MCF 10A (cell line): Measurements from ENCODE around the gene RIMS4. TPM values are rescaled to one million over a fixed set of nuclear protein-coding genes. Genes with fewer than 3 reads are reported as not detected.

ENCODE experiments used
- BruUV-seq: library from RNA; stranded (reverse); fragments of 400-500 nt; replicated peaks from 2 replicates; lab custom pipeline; 2021; lab: Mats Ljungman, UMichigan
- CTCF ChIA-PET: fragments of 300-600 bp; sonication (Branson Sonifier 250); formaldehyde crosslinking; extraction: SDS; loops from one replicate; lab custom pipeline; 2021; ENCODE audit warnings: antibody characterized with exemption, inconsistent platforms; lab: Yijun Ruan, JAX
- POLR2A ChIA-PET: fragments of 300-600, 350-650 bp; sonication (Branson Sonifier 250); formaldehyde crosslinking; extraction: SDS; loops from one replicate; lab custom pipeline; 2020; ENCODE audit warnings: antibody characterized with exemption, inconsistent platforms; lab: Yijun Ruan, JAX
- DNase-seq: peaks from one replicate; pipeline ENCODE4 v3.0.0-alpha.2; 2018; ENCODE audit not compliant: unreplicated experiment
- H3K27ac Mint-ChIP-seq: one replicate; pipeline ENCODE4 v1.8.0; 2022; ENCODE audit warnings: mild to moderate bottlenecking, low read depth, mixed read lengths; ENCODE audit not compliant: unreplicated experiment
- H3K27me3 Mint-ChIP-seq: one replicate; pipeline ENCODE4 v1.8.0; 2022; ENCODE audit warnings: mixed read lengths; ENCODE audit not compliant: insufficient read depth, unreplicated experiment
- H3K36me3 Mint-ChIP-seq: one replicate; pipeline ENCODE4 v1.8.0; 2022; ENCODE audit warnings: mild to moderate bottlenecking, moderate library complexity, mixed read lengths; ENCODE audit not compliant: insufficient read depth, unreplicated experiment
- H3K4me1 Mint-ChIP-seq: one replicate; pipeline ENCODE4 v1.8.0; 2022; ENCODE audit warnings: mixed read lengths; ENCODE audit not compliant: insufficient read depth, unreplicated experiment
- H3K4me3 Mint-ChIP-seq: one replicate; pipeline ENCODE4 v1.8.0; 2022; ENCODE audit warnings: mild to moderate bottlenecking, moderate library complexity, mixed read lengths; ENCODE audit not compliant: unreplicated experiment
- H3K9me3 Mint-ChIP-seq: one replicate; pipeline ENCODE4 v1.8.0; 2022; ENCODE audit warnings: mixed read lengths; ENCODE audit not compliant: unreplicated experiment
- intact Hi-C: fragments of 100-400 bp; cut with micrococcal nuclease; formaldehyde crosslinking; loops from 2 replicates; pipeline ENCODE4 v1.14.1; 2022
- total RNA-seq: library from RNA; stranded (reverse); gene quantifications from 2 replicates; pipeline ENCODE4 v1.2.3, GENCODE V29; 2022
- TF ChIP-seq, protein P1 (sequence below): fragments of 200-600 bp; IDR thresholded peaks from one replicate; pipeline ENCODE4 v1.8.0; 2022; ENCODE audit warnings: antibody characterized with exemption, mild to moderate bottlenecking; ENCODE audit not compliant: unreplicated experiment

RIMS4 gene
- total RNA-seq, 1 experiment from 2014 or later = not detected

DNA sequence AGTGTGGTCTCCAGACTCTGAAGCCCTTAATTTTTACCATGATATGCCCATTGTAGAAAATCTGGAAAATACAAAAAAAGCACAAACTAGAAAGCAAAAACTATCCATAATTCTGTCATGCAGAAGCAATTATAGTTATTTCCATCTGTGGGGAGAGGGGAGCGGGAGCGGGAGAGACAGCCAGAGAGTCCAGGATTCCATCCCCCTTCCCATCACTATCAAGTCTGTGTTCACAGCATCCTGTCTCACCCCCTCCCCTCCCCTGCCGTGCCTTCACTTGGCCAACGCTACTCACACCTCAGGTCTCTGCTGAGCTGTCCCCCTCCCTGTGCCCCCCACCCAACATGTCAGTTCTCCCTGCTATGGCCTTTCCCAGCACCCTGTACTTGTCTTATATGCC is 14.5 kb downstream of the RIMS4 start:
- Mint-ChIP-seq H3K4me1 (no peaks in the 10 kb centered on the region), H3K36me3 (no peaks in the 10 kb centered on the region), H3K9me3 (no peaks in the 10 kb centered on the region), H3K27ac (no peak overlapping the region), H3K27me3 (peaks cover 17% of the 10 kb centered on the region), H3K4me3 (no peak overlapping the region)
- TF ChIP-seq, protein P1, sequence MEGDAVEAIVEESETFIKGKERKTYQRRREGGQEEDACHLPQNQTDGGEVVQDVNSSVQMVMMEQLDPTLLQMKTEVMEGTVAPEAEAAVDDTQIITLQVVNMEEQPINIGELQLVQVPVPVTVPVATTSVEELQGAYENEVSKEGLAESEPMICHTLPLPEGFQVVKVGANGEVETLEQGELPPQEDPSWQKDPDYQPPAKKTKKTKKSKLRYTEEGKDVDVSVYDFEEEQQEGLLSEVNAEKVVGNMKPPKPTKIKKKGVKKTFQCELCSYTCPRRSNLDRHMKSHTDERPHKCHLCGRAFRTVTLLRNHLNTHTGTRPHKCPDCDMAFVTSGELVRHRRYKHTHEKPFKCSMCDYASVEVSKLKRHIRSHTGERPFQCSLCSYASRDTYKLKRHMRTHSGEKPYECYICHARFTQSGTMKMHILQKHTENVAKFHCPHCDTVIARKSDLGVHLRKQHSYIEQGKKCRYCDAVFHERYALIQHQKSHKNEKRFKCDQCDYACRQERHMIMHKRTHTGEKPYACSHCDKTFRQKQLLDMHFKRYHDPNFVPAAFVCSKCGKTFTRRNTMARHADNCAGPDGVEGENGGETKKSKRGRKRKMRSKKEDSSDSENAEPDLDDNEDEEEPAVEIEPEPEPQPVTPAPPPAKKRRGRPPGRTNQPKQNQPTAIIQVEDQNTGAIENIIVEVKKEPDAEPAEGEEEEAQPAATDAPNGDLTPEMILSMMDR = no peak
- ChIA-PET POLR2A (interaction anchor here (0.7 kb wide), 1 partner anchor 211 kb away, joined by 3 read pairs; no protein-coding TSS in a partner anchor), CTCF (interaction anchor here (0.6 kb wide), 1 partner anchor 627 kb away, joined by 3 read pairs; no protein-coding TSS in a partner anchor)
- intact Hi-C loops = no loop called here
- DNase-seq = no peak
- no TSS peak for BruUV-seq

DNA sequence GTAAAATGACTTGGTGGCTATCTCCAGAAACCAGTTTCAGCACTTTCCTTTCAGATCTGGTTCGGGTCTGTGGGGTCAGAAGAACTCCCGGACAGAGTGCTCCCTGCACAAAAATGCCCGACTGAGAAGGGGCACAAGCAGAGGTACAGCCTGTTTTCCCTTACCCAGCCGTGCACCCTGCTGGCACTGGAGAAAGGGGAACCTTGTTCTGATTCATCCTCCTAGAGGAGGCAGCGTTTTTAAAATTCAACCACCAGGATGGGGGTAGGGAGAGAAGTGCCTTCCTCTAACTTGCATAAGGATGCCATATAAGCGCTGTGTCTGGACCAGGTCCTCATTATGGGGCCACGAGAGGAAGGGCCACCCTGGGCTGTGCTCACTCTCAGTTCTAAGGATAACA is 17.6 kb downstream of the RIMS4 start:
- intact Hi-C loops = no loop called here
- DNase-seq = no peak
- TF ChIP-seq, protein P1 = no peak
- Mint-ChIP-seq H3K36me3 (no peaks in the 10 kb centered on the region), H3K4me3 (no peak overlapping the region), H3K4me1 (no peaks in the 10 kb centered on the region), H3K27me3 (peaks cover 28% of the 10 kb centered on the region), H3K9me3 (no peaks in the 10 kb centered on the region), H3K27ac (no peak overlapping the region)
- POLR2A ChIA-PET = interaction anchor here (1.5 kb wide), 1 partner anchor 12 kb away, joined by 3 read pairs; no protein-coding TSS in a partner anchor
- CTCF ChIA-PET = interaction anchor here (0.6 to 0.9 kb wide), 2 partner anchors 16 to 76 kb away, joined by 3 read pairs; no protein-coding TSS in a partner anchor
- BruUV-seq = no TSS peak

DNA sequence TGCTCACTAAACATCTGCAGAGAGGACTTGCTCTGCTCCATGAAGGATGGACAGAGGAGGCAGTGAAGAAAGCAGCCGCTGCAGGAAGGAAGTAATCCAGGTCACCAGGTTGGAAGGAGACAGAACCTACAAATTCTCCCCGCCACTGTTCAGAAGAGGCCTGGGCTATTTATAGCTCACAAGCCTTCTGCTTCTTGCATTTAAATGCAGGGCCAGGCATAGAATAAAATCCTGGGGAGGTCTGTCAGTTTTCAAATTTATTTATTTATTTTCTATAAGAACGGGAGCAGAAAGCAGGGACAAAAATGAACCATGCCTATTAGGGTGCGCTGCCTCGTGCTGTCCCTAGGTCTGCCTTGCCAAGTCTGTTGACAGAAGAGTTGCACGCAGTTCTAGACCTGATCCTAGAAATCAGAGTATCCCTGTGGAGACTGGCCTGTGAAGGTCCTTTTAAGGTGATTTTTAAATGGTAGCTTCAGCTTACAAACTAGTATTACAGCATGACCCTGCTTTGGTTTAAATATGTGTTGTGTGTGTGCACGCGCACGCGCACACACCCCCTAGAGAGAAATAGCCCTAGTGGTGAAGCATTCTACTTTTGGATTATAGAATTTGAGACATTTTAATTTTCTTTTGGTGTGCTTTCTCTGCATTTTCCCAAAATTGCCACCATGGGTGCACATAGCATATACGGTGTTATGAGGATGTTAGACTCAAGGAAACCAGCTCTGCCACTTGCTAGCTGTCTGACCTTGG is 19.5 kb downstream of the RIMS4 start:
- Mint-ChIP-seq H3K9me3 (no peaks in the 10 kb centered on the region), H3K27me3 (peaks cover 33% of the 10 kb centered on the region)
- POLR2A ChIA-PET = interaction anchor here (0.6 to 1.5 kb wide), 2 partner anchors 8 to 10 kb away, joined by 3 read pairs; no protein-coding TSS in a partner anchor

More for the DNA sequence above, 19.5 kb downstream of the RIMS4 start:
- H3K4me1 Mint-ChIP-seq = no peaks in the 10 kb centered on the region
- no peak for DNase-seq
- intact Hi-C loops = no loop called here
- no peak overlapping the region for H3K4me3 Mint-ChIP-seq
- BruUV-seq = no TSS peak
- no peak overlapping the region for H3K27ac Mint-ChIP-seq
- TF ChIP-seq, protein P1 = no peak
- H3K36me3 Mint-ChIP-seq = no peaks in the 10 kb centered on the region
- CTCF ChIA-PET = interaction anchor here (0.8 kb wide), 1 partner anchor 76 kb away, joined by 3 read pairs; no protein-coding TSS in a partner anchor
